ENCODE results near the gene TOX3. TPM values are rescaled to one million over a fixed set of nuclear protein-coding genes. Genes with fewer than 3 reads are reported as not detected.

TOX3 gene
- total and polyA plus RNA-seq, 2 donors (not counting 3 experiments of a cell fraction or from before 2014, with no cell fraction given): not detected

DNA sequence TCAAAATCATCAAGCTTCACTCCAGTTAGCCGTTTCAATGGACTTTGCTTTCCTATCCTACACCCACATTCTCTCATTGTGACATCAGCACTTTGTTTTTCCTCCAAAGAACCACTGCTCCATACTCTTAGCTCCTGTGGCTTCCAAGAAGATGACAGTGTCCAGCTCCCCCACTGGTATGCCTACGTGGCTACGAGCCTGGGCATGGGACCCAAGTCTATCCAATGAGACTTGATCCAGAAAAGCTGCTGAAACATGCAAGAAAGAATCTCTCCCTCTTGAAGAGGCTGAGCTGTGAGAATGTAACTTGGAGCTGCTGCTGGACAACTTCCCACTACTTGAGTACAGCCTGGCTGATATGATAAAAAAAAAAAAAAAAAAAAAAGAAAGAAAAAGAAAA lies 9.4 kb downstream of the TOX3 start:
- H3K9me1 ChIP-seq (replicated peaks; ENCODE audit: control insufficient read depth, extremely low read depth, insufficient read depth, low read length): no peaks in the 10 kb centered on the region
- no peaks in the 10 kb centered on the region for H3K79me2 ChIP-seq (ENCODE audit: control insufficient read depth, insufficient read depth, low read length)
- H3K27ac ChIP-seq (ENCODE audit: insufficient read depth, low read depth, low read length): no peak overlapping the region
- no peak overlapping the region for H3K4me2 ChIP-seq (ENCODE audit: insufficient read depth, low read length)
- dilution Hi-C loops (cut with MboI; ENCODE audit: extremely low pct_ligation_motif_present, low sequenced_read_pairs): no loop called here
- POLR2A ChIA-PET: no interaction called here
- no peaks in the 10 kb centered on the region for H3K36me3 ChIP-seq (ENCODE audit: control insufficient read depth in 2 of 2, extremely low read depth in 1 of 2, insufficient read depth in 2 of 2, low read length in 2 of 2)
- H3K9ac ChIP-seq (replicated peaks; ENCODE audit: extremely low read depth, insufficient read depth, low read length): no peak overlapping the region
- H4K20me1 ChIP-seq (replicated peaks; ENCODE audit: control insufficient read depth, extremely low read depth, insufficient read depth, low read length): no peaks in the 10 kb centered on the region
- no peaks in the 10 kb centered on the region for H3K27me3 ChIP-seq (ENCODE audit: control insufficient read depth in 2 of 2, insufficient read depth in 2 of 2, low read length in 2 of 2)
- DNase-seq (ENCODE audit: low read depth, low spot score) (no peak), FAIRE-seq (no peak)
- CTCF ChIA-PET: no interaction called here
- H3K9me3 ChIP-seq (replicated peaks; ENCODE audit: control insufficient read depth, insufficient read depth, low read length): no peaks in the 10 kb centered on the region
- no peak overlapping the region for H3K4me3 ChIP-seq (replicated peaks in 1 of 3; ENCODE audit: insufficient read depth in 1 of 3, low read depth in 1 of 3, low read length in 3 of 3)
- no TSS peak for BruUV-seq (replicated peaks)
- no peak for TF ChIP-seq EZH2 (IDR thresholded peaks at IDR 0.05; ENCODE audit: borderline replicate concordance, low read depth, low read length, severe bottlenecking)
- TF ChIP-seq, protein P1, sequence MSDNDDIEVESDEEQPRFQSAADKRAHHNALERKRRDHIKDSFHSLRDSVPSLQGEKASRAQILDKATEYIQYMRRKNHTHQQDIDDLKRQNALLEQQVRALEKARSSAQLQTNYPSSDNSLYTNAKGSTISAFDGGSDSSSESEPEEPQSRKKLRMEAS (IDR thresholded peaks at IDR 0.05; ENCODE audit: insufficient read depth, insufficient read length): no peak
- no peak for TF ChIP-seq JUN (IDR thresholded peaks at IDR 0.05; ENCODE audit: borderline replicate concordance, insufficient read depth, insufficient read length, low read depth)
- no peak for TF ChIP-seq MYC (IDR thresholded peaks at IDR 0.05; ENCODE audit: low read depth, low read length)
- TF ChIP-seq POLR2AphosphoS5 (IDR thresholded peaks at IDR 0.05; ENCODE audit: insufficient read depth, low read depth, low read length): no peak
- TF ChIP-seq, protein P2, sequence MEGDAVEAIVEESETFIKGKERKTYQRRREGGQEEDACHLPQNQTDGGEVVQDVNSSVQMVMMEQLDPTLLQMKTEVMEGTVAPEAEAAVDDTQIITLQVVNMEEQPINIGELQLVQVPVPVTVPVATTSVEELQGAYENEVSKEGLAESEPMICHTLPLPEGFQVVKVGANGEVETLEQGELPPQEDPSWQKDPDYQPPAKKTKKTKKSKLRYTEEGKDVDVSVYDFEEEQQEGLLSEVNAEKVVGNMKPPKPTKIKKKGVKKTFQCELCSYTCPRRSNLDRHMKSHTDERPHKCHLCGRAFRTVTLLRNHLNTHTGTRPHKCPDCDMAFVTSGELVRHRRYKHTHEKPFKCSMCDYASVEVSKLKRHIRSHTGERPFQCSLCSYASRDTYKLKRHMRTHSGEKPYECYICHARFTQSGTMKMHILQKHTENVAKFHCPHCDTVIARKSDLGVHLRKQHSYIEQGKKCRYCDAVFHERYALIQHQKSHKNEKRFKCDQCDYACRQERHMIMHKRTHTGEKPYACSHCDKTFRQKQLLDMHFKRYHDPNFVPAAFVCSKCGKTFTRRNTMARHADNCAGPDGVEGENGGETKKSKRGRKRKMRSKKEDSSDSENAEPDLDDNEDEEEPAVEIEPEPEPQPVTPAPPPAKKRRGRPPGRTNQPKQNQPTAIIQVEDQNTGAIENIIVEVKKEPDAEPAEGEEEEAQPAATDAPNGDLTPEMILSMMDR (IDR thresholded peaks at IDR 0.05; ENCODE audit: extremely low read depth in 1 of 2, insufficient read depth in 1 of 2, low read depth in 1 of 2, low read length in 2 of 2): no peak
- no peak for TF ChIP-seq FOS (IDR thresholded peaks at IDR 0.05; ENCODE audit: borderline replicate concordance, insufficient read depth, low read length)
- TF ChIP-seq POLR2A (IDR thresholded peaks at IDR 0.05; ENCODE audit: low read depth, low read length): no peak
- TF ChIP-seq GATA2 (IDR thresholded peaks at IDR 0.05; ENCODE audit: insufficient read depth, insufficient read length, low read depth, low read length): no peak
- H3K4me1 ChIP-seq (ENCODE audit: control insufficient read depth, extremely low read depth, insufficient read depth, low read length): no peaks in the 10 kb centered on the region
- H2AFZ ChIP-seq (ENCODE audit: low read depth, low read length): no peak overlapping the region
- intact Hi-C loops (cut with micrococcal nuclease): no loop called here
